HFFc6 (cell line): ENCODE measurements around the gene ATP6V1C2. TPM values are rescaled to one million over a fixed set of nuclear protein-coding genes. Genes with fewer than 3 reads are reported as not detected.

Experiments used
- DNase-seq: peaks from one replicate; pipeline ENCODE4 v3.0.0-alpha.2; 2018
- H3K27ac Mint-ChIP-seq: 2 replicates; pipeline ENCODE4 v1.8.0; 2020; ENCODE audit warnings: mild to moderate bottlenecking, mixed read lengths
- H3K27me3 Mint-ChIP-seq: 2 replicates; pipeline ENCODE4 v1.8.0; 2021; ENCODE audit warnings: mild to moderate bottlenecking, moderate library complexity, mixed read lengths; ENCODE audit not compliant: insufficient read depth
- H3K36me3 Mint-ChIP-seq: 2 replicates; pipeline ENCODE4 v1.8.0; 2021; ENCODE audit warnings: low read depth, mixed read lengths
- H3K4me1 Mint-ChIP-seq: 2 replicates; pipeline ENCODE4 v1.8.0; 2020; ENCODE audit warnings: low read depth, mixed read lengths
- H3K4me3 Mint-ChIP-seq: 2 replicates; pipeline ENCODE4 v1.8.0; 2020; ENCODE audit warnings: mild to moderate bottlenecking, moderate library complexity, mixed read lengths
- H3K9me3 Mint-ChIP-seq: 2 replicates; pipeline ENCODE4 v1.8.0; 2020; ENCODE audit warnings: mild to moderate bottlenecking, mixed read lengths
- total RNA-seq, 6 experiments: library from RNA; stranded (reverse); fragmentation: NEBNext Ultra II Directional; extraction: Animal tissue kit (Norgen Biotek cat#: 25700); gene quantifications; 2 replicates in 1 of 6; 3 replicates in 5 of 6; pipeline ENCODE4 v1.2.3, GENCODE V29; 2021
- TF ChIP-seq, protein P1 (sequence below): fragments of 200-600 bp; sonication (generic); IDR thresholded peaks from 2 replicates; pipeline ENCODE4 v1.5.0; 2021; ENCODE audit warnings: antibody characterized with exemption, mild to moderate bottlenecking

ATP6V1C2 gene
- total RNA-seq, 6 experiments from 2014 or later, result not detected

DNA sequence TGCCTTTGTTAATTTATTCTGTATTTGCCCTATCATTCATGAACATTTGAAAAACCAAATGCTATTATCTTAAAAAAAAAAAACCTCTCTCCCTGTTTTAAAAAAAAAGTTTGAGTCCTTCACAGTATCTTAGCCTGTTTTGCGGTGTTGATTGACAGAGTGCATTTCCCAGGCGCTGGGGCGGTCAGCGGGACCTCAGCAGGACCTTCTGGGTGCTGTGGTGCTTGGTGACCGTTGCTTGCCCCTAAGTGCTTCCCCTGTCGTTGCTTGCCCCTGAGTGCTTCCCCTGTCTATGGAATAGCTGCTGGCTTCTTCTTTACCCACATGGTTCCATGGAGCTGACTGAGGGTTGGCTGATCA lies 12.1 kb downstream of the ATP6V1C2 start:
- TF ChIP-seq, protein P1, sequence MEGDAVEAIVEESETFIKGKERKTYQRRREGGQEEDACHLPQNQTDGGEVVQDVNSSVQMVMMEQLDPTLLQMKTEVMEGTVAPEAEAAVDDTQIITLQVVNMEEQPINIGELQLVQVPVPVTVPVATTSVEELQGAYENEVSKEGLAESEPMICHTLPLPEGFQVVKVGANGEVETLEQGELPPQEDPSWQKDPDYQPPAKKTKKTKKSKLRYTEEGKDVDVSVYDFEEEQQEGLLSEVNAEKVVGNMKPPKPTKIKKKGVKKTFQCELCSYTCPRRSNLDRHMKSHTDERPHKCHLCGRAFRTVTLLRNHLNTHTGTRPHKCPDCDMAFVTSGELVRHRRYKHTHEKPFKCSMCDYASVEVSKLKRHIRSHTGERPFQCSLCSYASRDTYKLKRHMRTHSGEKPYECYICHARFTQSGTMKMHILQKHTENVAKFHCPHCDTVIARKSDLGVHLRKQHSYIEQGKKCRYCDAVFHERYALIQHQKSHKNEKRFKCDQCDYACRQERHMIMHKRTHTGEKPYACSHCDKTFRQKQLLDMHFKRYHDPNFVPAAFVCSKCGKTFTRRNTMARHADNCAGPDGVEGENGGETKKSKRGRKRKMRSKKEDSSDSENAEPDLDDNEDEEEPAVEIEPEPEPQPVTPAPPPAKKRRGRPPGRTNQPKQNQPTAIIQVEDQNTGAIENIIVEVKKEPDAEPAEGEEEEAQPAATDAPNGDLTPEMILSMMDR, result no peak
- no peaks in the 10 kb centered on the region for H3K4me1 Mint-ChIP-seq
- H3K4me3 Mint-ChIP-seq, result no peak overlapping the region
- no peak for DNase-seq
- H3K9me3 Mint-ChIP-seq, result no peaks in the 10 kb centered on the region
- H3K27me3 Mint-ChIP-seq, result peaks cover 32% of the 10 kb centered on the region
- H3K27ac Mint-ChIP-seq, result no peak overlapping the region
- H3K36me3 Mint-ChIP-seq, result no peaks in the 10 kb centered on the region

DNA sequence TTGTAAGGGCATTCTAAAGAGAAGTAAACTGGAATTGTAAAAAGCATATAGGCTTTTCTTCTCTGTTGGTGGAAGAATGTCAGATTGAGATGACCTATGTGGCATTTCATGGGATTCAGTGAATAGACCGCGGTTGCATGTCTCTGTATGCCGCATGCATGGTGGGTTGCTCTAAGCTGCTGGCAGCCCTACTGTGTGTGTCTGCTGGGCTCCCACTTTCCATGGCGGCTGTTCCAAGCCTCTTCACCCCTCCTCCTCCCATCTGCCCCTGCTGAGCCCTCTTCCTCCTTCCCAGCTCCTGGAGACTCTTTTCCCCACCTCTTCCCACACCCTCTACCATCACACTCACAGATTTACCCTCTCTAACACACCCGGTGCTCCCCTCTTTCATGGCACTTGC lies 12.6 kb downstream of the ATP6V1C2 start:
- H3K27me3 Mint-ChIP-seq, result peaks cover 35% of the 10 kb centered on the region
- H3K9me3 Mint-ChIP-seq, result no peaks in the 10 kb centered on the region
- no peak overlapping the region for H3K27ac Mint-ChIP-seq
- TF ChIP-seq, protein P1, result no peak
- H3K4me1 Mint-ChIP-seq, result no peaks in the 10 kb centered on the region
- H3K4me3 Mint-ChIP-seq, result no peak overlapping the region
- no peak for DNase-seq
- no peaks in the 10 kb centered on the region for H3K36me3 Mint-ChIP-seq

DNA sequence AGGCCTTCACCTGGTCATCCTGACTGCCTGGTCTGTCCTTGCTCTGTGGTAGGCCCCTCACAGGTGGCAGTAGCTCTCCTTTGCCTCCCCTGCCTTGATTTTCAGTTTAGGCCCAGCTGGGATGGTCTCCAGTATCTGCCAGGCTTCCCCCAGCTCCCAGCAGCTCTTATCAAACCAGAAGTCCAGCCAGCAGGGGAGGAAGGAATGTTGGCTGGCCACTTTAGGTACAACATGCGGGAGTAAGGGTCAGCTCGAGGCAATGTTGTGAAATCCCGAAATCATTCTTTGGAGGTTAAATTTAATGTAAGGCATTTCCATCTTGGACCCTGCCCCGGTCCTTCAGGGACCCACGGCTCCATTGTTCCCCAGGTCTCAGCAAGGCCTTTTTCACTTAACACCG lies 16.8 kb downstream of the ATP6V1C2 start:
- no peak overlapping the region for H3K4me3 Mint-ChIP-seq
- H3K27me3 Mint-ChIP-seq, result peaks cover 50% of the 10 kb centered on the region
- TF ChIP-seq, protein P1, result no peak
- DNase-seq, result no peak
- H3K4me1 Mint-ChIP-seq, result no peaks in the 10 kb centered on the region
- no peaks in the 10 kb centered on the region for H3K9me3 Mint-ChIP-seq
- no peaks in the 10 kb centered on the region for H3K36me3 Mint-ChIP-seq
- no peak overlapping the region for H3K27ac Mint-ChIP-seq

GRCh38 chr2:10740226-10740625 lies 18.8 kb downstream of the ATP6V1C2 start:
- Mint-ChIP-seq H3K27ac (no peak overlapping the region), H3K36me3 (no peaks in the 10 kb centered on the region), H3K4me3 (no peak overlapping the region), H3K9me3 (no peaks in the 10 kb centered on the region), H3K27me3 (peaks cover 38% of the 10 kb centered on the region), H3K4me1 (no peaks in the 10 kb centered on the region)
- no peak for DNase-seq
- TF ChIP-seq, protein P1, result no peak

DNA sequence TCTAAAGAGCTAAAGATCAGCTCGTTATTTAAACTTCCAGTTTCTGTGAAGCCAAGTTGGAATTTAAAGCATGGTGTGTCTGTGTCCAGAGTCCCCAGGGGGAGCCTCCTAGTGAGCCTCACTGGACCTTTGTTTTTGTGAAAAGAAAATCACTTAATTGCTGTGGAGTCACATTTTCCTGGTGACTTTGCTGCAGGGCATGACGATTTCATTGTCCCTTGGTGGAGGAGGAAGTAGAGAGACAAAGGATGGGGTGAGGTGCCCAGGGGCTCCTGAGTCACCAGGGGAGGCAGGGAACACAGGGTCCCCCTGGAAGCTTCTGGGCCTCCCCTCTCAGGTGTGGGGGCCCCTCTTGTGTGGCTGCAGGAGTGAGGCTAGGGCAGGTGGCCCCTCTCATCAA lies 19.7 kb downstream of the ATP6V1C2 start:
- no peaks in the 10 kb centered on the region for H3K9me3 Mint-ChIP-seq
- TF ChIP-seq, protein P1, result no peak

DNA sequence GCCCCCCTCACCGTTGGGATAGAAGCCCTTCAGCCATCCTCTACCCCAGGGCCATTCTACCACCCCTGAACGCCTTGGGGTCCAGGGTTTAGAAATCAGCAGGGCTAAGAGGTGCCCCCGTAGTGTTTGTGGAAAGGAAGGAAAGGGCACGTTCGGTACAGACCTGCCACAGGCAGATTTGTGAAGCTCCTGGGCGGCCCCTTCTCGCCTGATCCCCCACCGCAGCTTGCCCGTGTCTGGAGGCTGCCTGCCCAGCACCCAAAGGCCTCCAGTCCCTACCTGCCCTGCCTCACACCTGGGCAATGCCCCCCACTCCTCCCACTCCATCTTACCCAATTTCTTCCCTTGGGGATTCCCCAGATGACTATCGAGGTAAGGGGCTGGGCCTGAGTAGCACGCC lies 21.2 kb downstream of the ATP6V1C2 start:
- Mint-ChIP-seq H3K4me3 (no peak overlapping the region), H3K36me3 (no peaks in the 10 kb centered on the region), H3K27ac (no peak overlapping the region), H3K27me3 (peaks cover 42% of the 10 kb centered on the region), H3K9me3 (no peaks in the 10 kb centered on the region), H3K4me1 (no peaks in the 10 kb centered on the region)
- TF ChIP-seq, protein P1, result no peak
- no peak for DNase-seq

More for the DNA sequence above, 19.7 kb downstream of the ATP6V1C2 start:
- Mint-ChIP-seq H3K4me3 (no peak overlapping the region), H3K36me3 (no peaks in the 10 kb centered on the region), H3K27me3 (peaks cover 38% of the 10 kb centered on the region), H3K4me1 (no peaks in the 10 kb centered on the region), H3K27ac (no peak overlapping the region)
- DNase-seq, result no peak
